ENCODE data around the gene DAPK2.

- TF ChIP-seq CTCF (IDR thresholded peaks at IDR 0.05) (no peak), POLR2A (IDR thresholded peaks at IDR 0.05) (no peak), POLR2AphosphoS5 (IDR thresholded peaks at IDR 0.05) (no peak)
These were observed 5.3 kb upstream of the DAPK2 start for GRCh38 chr15:64051407-64052259.
